ENCODE results near the gene CISD3.

The CISD3 gene

DNA sequence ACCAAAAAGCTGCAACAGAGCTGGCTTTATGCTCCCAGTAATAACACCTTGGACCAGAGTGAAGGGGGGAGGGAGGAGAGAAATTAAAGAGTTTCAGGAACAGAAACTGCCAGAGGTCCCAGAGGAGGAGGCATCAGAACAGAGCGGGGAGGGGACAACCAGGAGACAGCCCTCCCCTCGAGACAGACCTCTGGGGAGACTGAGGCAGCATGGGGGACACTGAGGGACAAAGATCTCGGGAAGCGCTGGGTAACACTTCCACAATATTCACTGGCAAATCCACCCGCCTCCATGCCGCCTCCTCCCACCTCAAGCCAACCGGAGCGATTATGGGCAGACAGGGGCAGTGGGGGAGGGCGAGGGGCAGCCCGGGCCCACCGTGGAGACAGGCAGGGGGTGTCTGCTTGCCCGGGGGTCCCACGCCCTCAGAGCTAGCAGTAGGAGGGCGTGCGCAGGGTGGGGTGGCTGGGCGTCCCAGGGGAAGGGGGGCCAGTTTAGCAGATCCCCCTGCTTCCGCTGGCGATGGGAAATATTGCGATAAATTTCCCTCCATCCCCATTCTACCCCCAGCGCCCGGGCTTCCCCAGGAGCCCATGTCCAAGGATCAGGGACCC is 16.8 kb downstream of the CISD3 start:
- no peak for DNase-seq

DNA sequence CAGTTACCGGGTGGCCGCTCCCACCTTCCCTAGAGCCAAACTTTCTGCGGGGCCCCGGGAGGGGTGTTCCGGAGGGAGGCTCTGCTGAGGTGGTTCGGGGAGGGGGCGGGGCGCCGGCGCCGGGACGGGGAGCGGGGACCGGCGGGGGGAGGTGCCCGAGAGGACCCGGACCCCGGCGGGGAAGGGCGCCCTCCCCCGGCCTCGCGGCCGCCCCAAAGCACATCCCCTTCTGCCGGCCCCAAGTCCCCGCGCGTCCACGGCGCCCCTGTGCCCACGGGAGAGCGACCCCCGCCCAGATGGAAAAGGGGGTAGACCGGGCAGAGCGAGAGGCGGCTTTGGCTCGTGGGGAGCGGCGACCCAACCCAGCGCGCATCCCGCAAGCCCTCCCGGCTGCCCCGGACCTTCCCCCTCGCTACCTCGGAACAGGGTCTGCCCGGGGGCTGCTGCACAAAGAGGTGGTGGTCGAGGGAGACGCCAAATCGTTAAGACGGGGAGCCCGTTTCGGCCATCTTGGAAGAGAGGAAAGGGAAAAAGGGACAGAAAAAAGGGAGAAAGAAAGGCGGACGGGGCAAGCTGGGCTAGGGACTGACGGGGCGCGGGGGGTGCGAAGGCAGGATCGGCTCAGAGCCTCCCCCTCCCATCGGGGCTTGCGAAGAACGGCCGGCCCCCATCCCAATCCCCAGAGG is 17.5 kb downstream of the CISD3 start:
- DNase-seq, result no peak

DNA sequence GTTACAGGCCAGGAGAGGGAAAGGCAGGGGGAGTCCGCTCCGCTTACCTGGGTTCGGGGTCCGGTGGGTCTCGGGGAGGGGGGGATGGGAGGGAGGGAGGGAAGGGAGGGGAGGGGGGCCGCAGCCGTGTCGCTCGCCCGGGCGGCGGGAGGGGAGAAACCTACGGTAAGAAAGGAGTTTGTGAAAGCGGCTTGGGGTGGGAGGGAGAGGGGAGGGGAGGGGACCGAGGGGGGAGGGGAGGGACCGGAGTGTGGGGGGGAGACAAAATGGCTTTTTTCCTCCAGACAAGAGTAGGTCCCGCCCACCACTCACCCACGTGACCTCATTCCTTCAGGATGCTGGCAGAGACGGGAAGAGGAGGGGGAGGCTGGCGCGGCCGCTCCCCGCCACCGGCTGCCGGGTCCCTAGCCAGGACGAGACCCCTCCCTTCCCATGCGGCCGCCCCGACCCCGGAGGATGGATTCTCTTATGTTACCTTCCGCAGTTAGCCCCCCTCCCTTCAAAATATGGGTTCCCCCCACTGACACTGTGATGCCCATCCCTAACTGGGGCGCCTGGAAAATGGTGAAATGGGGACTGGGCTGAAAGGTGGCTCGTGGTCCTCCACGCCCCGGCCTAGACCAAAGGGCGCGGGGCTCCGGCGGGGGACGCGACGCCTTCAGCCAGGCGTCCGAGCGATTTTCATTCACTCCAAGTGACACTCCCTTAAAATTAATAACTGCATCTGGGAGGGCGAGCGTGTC is 18.2 kb downstream of the CISD3 start, which contains the start of gene PCGF2:
PCGF2 (minus strand) TSS at position 188 of the 743 bp plus-strand sequence. CDS start 7,934 bp downstream, outside the sequence.
- DNase-seq, result peak; percentile 88

GRCh38 chr17:38748892-38749222 is 18.7 kb downstream of the CISD3 start:
- no peak for DNase-seq

- DNase-seq, result peak; percentile 35
Measured at GRCh38 chr17:38749223-38750043, 19.3 kb downstream of the CISD3 start.

GRCh38 chr17:38750044-38750311 is 19.8 kb downstream of the CISD3 start:
- DNase-seq, result peak; percentile 67

DNA sequence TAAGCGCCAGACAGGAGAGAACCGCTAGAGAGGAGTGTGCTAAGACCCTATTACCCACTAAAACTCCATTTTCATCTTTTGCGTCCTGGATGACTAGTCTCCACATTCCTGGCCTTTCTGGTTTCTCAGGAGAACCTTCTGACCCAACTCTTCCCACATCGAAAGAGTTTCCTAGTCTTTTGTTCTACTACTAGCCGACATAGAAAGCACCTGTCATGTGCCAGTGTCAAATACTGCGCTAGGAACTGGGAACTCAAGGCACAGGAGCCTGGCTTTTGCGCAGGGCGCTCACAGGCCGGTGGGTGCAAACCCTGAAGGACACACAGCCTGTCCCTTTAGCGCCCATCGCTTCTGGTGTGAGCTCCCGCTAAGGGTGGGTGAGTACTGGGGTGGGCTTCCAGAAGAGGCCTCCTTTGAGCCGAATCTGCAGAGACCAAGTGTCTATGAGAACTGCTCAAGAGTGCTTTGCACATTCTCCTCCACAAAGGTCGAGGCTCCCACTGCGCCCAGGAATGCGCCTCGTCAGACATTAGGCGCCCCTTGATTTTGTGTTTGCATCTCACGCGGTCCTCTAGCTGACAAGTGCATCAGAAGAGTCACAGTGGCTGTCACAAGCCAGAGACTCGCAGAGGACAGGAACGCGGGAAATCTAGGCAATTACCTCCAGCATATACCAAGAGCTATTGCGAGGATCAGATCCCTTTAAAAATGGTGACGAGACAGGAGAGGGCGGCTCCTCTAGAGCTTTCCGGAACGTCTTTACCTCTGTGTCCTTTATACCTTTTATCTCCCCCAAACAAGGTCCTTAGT is 20.4 kb downstream of the CISD3 start:
- no peak for DNase-seq

- peak; percentile 61 for DNase-seq
Measured at GRCh38 chr17:38751144-38751807, 21.1 kb downstream of the CISD3 start.

GRCh38 chr17:38751808-38752307 is 21.7 kb downstream of the CISD3 start:
- DNase-seq, result peak; percentile 81

DNA sequence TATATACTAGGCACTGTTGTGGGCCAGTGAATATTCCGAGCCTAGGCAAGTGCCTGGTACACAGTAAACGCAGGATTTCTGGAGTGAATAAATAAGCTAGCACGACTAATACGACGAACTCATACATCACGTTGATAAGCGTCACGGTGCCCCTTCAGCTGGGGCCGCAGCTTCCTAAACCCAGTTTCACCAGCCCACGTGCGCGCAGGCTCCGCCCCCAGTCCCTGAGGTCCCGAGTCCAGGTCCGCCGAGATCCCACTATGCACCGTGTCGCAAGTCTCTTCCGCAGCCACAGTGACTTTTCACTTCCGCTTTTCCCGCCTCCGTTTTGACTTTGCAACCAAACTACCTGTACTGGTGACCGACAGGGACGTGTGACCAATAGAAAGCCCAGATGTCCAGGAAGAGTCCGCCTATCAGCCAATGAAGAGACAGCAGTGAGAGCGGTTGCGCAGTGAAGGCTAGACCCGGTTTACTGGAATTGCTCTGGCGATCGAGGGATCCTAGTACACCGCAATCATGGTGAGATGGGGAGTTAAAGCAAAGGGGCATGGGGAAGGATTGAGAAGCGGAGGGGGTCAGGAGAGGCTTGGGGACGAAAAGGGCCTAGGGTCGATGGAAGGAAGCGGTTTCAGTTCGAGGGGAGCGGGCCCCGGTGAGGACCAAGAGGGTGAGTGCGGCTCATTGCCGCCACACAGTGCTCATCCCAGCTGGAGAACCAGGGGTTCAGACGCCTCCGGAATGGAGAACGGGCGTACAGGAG is 22.3 kb downstream of the CISD3 start, which contains the start of gene PSMB3:
PSMB3 (plus strand) TSS at position 434 of the 763 bp plus-strand sequence; CDS start at position 520, 86 bp downstream.
- peak; percentile 100 for DNase-seq

DNA sequence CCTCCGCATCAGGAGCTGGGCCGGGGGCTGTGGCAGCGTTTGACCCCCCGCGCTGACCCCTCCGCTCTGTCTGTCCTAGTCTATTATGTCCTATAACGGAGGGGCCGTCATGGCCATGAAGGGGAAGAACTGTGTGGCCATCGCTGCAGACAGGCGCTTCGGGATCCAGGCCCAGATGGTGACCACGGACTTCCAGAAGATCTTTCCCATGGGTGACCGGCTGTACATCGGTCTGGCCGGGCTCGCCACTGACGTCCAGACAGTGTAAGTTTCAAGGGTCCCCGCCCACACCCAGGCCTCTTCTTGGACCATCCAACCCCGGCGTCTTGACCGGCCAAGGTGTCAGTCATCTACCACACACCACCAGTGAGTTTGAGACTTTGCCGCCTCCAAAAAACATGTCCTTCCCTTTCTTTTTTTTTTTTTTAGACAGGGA is 22.9 kb downstream of the CISD3 start:
- no peak for DNase-seq

DNA sequence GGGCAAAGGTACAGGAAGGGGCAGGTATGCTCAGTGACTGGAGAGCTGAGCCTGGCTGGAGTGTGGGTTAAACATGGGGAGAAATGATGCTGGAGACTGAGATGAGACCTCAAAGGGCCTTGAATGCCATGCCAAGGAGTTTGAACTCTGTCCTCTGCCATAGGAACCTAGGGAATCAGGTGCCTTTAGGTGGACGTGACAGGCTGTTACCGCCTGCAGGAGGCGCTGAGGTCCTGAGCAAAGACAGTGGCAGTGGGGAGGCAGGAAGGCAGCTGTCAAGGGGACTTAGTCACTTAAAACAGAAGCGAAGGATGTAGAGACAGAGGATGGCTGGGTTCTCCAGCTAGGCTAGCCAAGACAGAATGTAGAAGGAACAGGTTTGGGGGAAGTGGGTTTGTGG is 31.5 kb downstream of the CISD3 start:
- peak; percentile 4 for DNase-seq

DNA sequence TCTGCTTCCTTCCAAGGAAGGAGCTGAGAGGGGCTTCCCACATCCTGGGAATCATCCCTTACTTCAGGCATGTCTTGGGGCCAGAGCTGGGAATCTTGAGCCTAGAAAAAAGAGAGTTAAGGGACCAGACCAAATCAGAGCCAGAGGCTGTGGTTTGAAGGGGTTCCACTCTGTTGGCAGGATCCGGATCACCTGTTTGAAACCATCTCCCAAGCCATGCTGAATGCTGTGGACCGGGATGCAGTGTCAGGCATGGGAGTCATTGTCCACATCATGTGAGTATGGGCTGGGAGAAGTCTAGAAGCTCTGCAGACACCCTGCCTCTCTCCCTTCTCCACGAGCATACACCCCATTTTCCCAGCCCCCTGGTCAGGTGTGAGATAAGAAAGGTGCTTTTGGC is 32.1 kb downstream of the CISD3 start:
- no peak for DNase-seq

GRCh38 chr17:38766341-38766740 is 36.2 kb downstream of the CISD3 start:
- DNase-seq, result no peak

- DNase-seq, result no peak
Measured at GRCh38 chr17:38768417-38768816, 38.3 kb downstream of the CISD3 start.

- DNase-seq, result no peak
Measured at GRCh38 chr17:38773258-38773657, 43.1 kb downstream of the CISD3 start.

GRCh38 chr17:38777641-38778250 is 47.6 kb downstream of the CISD3 start:
- DNase-seq, result no peak

- DNase-seq, result no peak
Measured at GRCh38 chr17:38779965-38780752, 50.0 kb downstream of the CISD3 start.

- no peak for DNase-seq
Measured at GRCh38 chr17:38783227-38783626, 53.1 kb downstream of the CISD3 start.

Measured in NCI-H1694 treated with DMSO at 0.1 percent for 48 hours (cell line).